ENCODE results near the gene SULT1C4. TPM values are rescaled to one million over a fixed set of nuclear protein-coding genes. Genes with fewer than 3 reads are reported as not detected.

Gene SULT1C4
- total RNA-seq, 2 experiments from 2014 or later, result not detected

DNA sequence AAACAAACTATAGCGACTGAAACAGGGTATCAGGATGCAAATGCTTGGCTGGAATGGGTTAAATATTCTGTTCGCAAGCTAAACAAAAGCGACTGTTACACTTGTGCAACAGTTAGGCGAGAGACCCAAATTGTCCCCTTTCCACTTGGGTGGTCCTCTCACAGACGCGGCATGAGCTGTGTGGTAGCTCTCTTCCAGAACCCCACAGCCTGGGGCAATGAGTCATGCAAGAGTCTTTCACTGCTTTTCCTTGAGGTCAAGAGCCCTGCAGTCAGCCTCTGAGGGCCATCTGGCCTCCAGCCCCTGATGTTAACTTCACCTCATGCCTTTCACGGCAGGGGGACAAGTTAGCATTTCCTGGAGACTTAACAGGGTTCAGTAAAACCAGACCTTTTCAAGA, 25.7 kb downstream of the SULT1C4 start:
- no peaks in the 10 kb centered on the region for H3K4me1 Mint-ChIP-seq (ENCODE audit: low read depth)
- H3K36me3 ChIP-seq (ENCODE audit: insufficient read depth, low read length), result no peaks in the 10 kb centered on the region
- no peak for TF ChIP-seq CTCF (IDR thresholded peaks at IDR 0.05)
- DNase-seq, result no peak
- no peak for ATAC-seq (ENCODE audit: poor library complexity)
- H3K9me3 ChIP-seq (ENCODE audit: control insufficient read depth in 1 of 2, insufficient read depth in 1 of 2, low read length in 2 of 2), result peaks cover 13 to 27% of the 10 kb centered on the region in 2 experiments
- no peaks in the 10 kb centered on the region for H3K4me1 ChIP-seq (ENCODE audit: insufficient read depth, low read length)
- peaks cover 0 to 5% of the 10 kb centered on the region in 2 experiments for H3K27me3 ChIP-seq (ENCODE audit: control insufficient read depth in 1 of 2, insufficient read depth in 2 of 2, low read length in 2 of 2)
- H3K9me3 Mint-ChIP-seq, result peaks cover 35% of the 10 kb centered on the region
- H3K27me3 Mint-ChIP-seq, result peaks cover 20% of the 10 kb centered on the region
- H3K4me3 Mint-ChIP-seq, result no peak overlapping the region
- CTCF ChIA-PET, result no interaction called here
- intact Hi-C loops (cut with DNase I, micrococcal nuclease), result no loop called here
- POLR2A ChIA-PET, result no interaction called here
- H3K27ac ChIP-seq (ENCODE audit: low read depth in 1 of 2, low read length in 2 of 2), result no peak overlapping the region
- no peak overlapping the region for H3K27ac Mint-ChIP-seq
- peaks cover 24% of the 10 kb centered on the region for H3K36me3 Mint-ChIP-seq (ENCODE audit: low read depth)
- H3K4me3 ChIP-seq (ENCODE audit: low read length), result no peak overlapping the region

DNA sequence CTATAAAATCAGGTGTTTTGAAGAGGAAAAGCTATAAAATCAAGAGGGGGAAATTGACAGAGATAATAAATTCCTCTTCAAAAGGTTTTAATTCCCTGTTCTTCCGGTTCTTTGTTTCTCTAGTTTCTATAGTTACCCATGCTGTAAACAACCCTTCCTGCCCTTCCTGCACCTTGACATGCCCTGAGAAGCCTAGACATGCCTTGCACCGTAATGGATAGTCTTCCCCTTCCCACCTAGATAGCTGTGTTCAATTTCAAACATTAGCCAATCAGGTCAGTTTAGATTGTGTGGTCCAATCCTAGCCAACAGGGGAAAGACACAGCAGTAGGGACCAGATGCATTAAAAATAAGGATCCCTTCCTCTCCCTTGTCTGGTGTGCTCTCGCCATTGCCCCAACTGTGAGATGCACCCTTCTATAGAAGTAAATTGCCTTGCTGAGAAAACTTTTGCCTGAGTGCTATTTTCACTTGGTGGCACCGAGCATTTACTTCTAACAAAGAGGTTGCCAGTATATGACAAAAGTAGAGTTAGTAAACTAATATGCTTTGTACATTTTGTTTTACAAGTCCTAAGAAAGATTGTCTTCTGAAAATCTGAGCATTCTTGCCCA, 27.1 kb downstream of the SULT1C4 start:
- no peak for DNase-seq
- Mint-ChIP-seq H3K9me3 (peaks cover 31% of the 10 kb centered on the region), H3K27me3 (peaks cover 20% of the 10 kb centered on the region), H3K4me3 (no peak overlapping the region), H3K27ac (no peak overlapping the region), H3K4me1 (ENCODE audit: low read depth) (no peaks in the 10 kb centered on the region), H3K36me3 (ENCODE audit: low read depth) (peaks cover 20% of the 10 kb centered on the region)
- TF ChIP-seq CTCF (IDR thresholded peaks at IDR 0.05), result no peak
- intact Hi-C loops (cut with DNase I, micrococcal nuclease), result no loop called here
- Histone ChIP-seq H3K36me3 (ENCODE audit: insufficient read depth, low read length) (no peaks in the 10 kb centered on the region), H3K4me3 (ENCODE audit: low read length) (no peak overlapping the region), H3K27me3 (ENCODE audit: control insufficient read depth in 1 of 2, insufficient read depth in 2 of 2, low read length in 2 of 2) (peaks cover 0 to 5% of the 10 kb centered on the region in 2 experiments), H3K9me3 (ENCODE audit: control insufficient read depth in 1 of 2, insufficient read depth in 1 of 2, low read length in 2 of 2) (peaks cover 4 to 17% of the 10 kb centered on the region in 2 experiments), H3K27ac (ENCODE audit: low read depth in 1 of 2, low read length in 2 of 2) (no peak overlapping the region), H3K4me1 (ENCODE audit: insufficient read depth, low read length) (no peaks in the 10 kb centered on the region)
- ATAC-seq (ENCODE audit: poor library complexity), result no peak
- POLR2A ChIA-PET, result no interaction called here
- CTCF ChIA-PET, result no interaction called here

DNA sequence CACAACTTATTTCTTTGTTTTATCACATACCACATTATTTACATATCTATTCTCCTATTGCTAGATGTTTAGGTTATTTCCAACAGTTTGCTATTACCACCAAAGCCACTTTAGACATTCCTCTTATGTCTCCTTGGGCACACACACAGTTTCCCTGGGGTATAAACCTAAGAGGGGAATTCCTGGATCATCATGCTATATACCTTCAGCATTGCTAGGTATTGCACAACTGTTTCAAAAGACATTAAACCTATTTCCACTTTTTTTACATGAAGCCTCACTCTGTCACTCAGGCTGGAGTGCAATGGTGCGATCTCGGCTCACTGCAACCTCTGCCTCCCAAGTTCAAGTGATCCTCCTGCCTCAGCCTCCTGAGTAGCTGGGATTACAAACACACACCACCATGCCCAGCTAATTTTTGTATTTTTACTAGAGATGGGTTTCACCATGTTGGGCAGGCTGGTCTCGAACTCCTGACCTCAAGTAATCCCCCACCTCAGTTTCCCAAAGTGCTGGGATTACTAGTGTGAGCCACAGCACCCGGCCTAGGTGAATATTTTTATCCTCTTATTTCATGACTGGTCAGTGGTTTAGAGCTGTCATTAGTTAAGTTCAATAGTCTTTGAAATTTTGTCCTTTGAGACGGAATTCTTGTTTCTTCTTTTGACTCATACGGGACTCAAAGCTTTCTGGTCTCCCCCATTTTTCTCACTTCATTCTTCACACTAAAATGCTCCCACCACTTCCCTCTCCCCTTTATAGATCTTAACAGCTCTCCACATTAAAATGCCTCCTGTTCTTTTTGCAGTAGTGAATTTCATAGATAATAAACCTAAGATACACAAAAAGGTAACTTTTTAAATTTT, 30.3 kb downstream of the SULT1C4 start:
- peaks cover 13% of the 10 kb centered on the region for H3K27me3 Mint-ChIP-seq
- no peaks in the 10 kb centered on the region for H3K4me1 Mint-ChIP-seq (ENCODE audit: low read depth)
- no peak overlapping the region for H3K4me3 Mint-ChIP-seq

More for the DNA sequence above, 30.3 kb downstream of the SULT1C4 start:
- no peaks in the 10 kb centered on the region for H3K36me3 ChIP-seq (ENCODE audit: insufficient read depth, low read length)
- TF ChIP-seq CTCF (IDR thresholded peaks at IDR 0.05), result no peak
- DNase-seq (no peak), ATAC-seq (ENCODE audit: poor library complexity) (no peak)
- H3K27ac ChIP-seq (ENCODE audit: low read depth in 1 of 2, low read length in 2 of 2), result no peak overlapping the region
- H3K27me3 ChIP-seq (ENCODE audit: control insufficient read depth in 1 of 2, insufficient read depth in 2 of 2, low read length in 2 of 2), result peaks cover 0 to 5% of the 10 kb centered on the region in 2 experiments
- Mint-ChIP-seq H3K27ac (no peak overlapping the region), H3K36me3 (ENCODE audit: low read depth) (no peaks in the 10 kb centered on the region), H3K9me3 (peaks cover 17% of the 10 kb centered on the region)
- CTCF ChIA-PET, result no interaction called here
- POLR2A ChIA-PET, result no interaction called here
- intact Hi-C loops (cut with DNase I, micrococcal nuclease), result no loop called here
- no peaks in the 10 kb centered on the region for H3K4me1 ChIP-seq (ENCODE audit: insufficient read depth, low read length)
- peaks cover 0 to 7% of the 10 kb centered on the region in 2 experiments for H3K9me3 ChIP-seq (ENCODE audit: control insufficient read depth in 1 of 2, insufficient read depth in 1 of 2, low read length in 2 of 2)
- no peak overlapping the region for H3K4me3 ChIP-seq (ENCODE audit: low read length)

All from CD4-positive, alpha-beta T cell (primary cell).